GM18517 (cell line): ENCODE data around the gene GRK3.

Source experiments
- ATAC-seq: cut with Tn5 transposase; IDR thresholded peaks from one replicate; pipeline ENCODE4 v1.9.1; 2021; ENCODE audit warnings: mild to moderate bottlenecking, moderate library complexity; ENCODE audit not compliant: unreplicated experiment

Gene GRK3

DNA sequence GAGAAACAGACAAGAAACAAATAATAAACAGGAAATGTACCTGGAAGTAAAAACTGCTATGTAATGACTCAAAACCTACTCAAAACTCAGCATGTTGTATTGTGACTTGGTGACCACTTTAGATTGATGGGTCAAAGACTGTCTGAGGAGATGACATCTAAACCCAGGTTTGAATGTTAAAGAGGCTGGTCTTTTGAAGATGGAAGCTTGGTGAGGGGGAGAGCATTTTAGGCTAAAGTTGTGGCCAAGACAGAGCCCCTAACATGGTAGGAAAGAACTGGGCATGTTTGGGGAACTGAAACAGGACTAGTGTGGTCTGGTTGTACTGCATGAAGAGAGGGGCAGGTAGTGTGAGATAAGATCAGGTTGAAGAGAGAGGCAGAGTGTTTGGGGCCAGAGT, 92.2 kb downstream of the GRK3 start:
- ATAC-seq, result peak; percentile 76

DNA sequence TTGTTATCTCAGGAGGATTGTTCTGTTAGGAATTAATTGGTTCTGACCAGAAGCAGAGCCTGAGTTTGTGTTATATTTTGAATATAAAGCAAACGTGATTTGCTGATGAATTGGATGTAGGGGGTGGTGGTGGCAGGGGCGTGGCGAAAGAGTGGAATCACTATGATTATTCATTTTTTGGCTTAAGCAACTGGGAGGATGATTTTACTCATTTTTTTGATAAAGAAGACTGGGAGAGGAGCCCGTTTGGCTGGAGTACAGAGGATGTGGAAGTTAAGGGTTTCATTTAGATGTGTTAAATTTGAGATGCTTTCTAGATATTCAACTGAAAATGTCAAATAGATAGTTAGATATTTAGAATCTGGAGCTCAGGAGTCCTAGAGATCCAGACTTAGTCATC, 94.2 kb downstream of the GRK3 start:
- no peak for ATAC-seq

DNA sequence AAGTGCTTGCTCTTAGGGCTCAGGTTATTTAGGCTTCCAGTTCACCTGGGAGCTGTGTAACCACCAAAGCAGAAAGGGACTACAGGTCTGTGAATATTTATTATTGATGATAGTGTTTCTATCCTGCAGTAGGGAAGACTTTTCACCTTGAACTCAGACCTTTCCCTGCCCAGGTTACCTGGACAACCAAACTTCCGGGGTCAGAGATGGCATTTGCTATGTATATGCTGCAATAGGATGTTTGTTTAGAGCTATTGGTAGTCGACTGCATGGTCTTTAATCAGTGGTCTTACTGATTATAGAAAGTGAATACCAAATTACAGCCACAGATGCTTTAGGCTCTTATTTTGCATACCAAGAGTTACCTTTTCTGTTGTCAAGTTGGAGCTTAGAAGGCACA, 94.9 kb downstream of the GRK3 start:
- no peak for ATAC-seq

DNA sequence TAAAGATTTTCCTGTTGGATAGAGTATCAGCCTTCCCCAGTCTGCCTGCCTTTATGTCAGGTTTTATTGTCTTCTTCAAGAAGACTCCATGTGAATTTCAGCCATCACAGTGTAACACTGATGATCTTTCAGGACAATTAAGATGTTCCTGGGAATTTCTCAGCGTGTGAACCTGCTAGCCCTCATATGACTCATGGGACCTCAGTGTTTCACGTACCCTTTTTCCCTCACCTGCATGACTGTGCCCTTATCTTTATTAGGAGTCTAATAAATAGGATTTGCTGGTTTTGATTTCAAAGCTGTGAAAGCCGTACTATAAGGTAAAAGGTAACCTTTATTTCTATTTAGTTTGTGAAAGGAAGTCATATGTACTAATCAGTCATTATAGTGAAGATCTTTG, 95.9 kb downstream of the GRK3 start:
- ATAC-seq, result no peak

DNA sequence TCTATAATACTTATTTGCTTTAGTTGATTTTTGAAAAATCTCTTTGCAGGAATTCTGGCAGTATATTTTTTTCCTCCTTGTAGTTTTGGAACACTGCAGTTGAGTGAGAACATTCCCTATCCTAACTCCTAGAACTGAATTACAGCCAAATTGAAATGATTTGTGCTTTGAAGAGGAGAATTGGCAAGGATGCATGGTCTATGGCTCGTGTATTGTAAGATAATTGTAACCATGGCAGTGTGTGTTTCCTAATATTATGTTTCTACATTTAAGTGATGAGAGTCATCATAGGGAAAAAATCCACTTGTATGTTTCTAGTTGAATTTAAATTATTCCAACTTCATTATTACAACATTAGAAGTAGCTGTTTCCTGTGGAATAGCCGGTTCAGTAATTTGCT, 96.6 kb downstream of the GRK3 start:
- no peak for ATAC-seq

DNA sequence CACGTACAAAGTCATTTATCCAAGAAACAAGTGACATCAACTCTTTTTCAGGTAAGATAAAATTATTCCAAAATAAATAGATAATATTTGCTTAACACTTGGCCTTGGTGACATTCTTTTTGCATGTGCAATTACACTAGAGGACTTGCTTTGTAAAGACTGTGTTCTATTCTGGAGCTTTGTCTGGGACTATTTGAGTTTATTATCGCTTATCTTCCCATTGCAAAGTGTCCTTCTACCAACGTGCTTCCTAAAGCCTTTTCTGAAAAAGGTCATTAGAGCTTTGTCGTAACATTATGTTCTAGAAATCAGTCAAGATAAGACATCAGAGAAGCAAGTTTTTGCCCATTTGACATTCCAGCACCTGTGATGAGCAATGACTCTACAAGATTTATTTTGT, 99.2 kb downstream of the GRK3 start:
- ATAC-seq, result no peak

DNA sequence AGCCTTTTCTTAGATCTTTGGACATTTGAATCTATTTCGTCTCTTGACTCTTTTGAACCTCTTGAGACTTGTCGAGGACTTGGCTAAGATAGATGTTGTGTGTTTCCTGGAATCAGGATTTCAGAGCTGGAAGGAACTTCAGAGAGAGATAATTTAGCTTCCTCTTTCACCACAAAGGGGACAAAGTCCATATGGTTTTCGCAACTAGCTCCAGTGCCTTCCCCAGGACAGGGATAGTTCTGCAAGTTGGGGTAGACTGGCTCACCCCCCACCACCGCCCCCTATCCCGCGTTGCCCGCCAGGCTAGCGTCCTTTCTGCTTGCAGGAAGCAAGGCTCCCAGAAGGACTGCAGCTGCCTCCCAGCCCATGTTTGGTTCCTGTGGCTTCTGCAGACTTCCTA, 101.8 kb downstream of the GRK3 start:
- ATAC-seq, result no peak

DNA sequence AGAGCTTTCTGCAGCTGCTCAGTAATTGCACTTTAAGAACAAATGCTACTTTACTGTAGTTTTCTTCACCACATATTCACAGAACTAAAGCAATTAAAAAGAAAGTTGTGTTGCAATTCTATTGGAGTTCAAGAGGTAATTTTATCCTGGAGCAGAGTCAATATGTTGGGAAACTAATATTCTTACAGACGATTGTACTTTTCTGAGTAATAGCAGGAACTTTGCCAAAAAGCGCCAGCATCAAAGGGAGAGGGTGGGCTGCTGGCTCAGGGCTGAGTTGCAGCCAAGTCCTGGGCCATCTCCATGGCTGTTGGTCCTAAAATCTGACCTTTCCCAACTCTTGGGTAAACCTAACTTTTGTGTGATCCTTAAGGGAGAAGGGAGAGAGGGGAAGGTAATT, 104.0 kb downstream of the GRK3 start:
- ATAC-seq, result no peak

DNA sequence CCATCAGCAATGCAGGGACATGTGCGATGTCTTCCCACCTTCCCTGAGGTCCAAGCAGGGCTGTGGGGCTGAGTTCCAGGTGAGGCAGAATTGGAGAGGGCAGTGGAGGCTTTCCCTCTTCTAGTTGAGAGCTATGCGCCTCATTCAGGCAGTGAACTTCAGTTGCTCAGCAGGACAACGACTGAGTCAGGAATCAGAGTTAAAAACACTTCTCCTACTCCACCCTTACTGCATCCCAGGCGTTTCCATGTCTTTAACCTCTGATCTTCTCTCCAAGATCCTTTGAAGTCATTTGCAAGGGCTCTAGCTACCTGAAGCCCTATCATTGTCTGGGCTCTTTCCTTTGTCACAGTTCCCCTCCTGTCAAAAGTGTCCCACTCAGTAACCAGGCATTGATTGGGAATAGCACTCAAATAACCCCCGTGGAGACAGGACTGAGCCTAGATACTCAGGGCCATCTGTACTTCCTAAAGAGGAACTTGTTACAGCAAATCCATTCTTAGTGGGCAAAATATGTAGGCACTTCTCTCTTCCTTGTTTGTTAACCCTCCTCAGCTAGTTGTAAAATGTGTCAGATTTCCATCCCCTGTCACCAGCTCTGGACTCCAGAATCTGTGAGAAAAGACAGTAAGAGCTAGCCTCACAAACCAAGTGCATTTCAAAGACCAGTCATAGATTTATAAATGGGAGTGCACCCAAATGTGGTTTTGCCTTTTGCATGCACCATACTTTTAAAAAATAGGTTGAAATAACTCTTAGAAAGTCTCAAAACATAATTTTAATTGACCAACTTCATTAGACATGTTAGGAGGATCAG, 105.0 kb downstream of the GRK3 start:
- no peak for ATAC-seq

DNA sequence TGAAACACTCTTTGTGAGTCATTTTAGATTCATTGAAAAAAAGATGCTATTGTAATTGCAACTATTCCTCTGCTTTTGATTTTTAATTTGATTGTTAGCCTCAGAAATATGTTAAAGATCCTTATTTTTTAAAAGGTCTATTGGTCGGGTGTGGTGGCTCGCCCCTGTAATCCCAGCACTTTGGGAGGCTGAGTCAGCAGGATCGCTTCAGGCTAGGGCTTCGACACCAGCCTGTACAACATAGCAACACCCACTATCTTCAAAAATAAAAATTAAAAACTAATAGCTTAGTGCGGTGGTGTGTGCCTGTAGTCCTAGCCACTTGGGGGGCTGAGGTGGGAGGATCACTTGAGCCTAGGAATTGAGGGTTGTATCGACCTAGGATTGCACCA, 105.6 kb downstream of the GRK3 start:
- ATAC-seq, result no peak

DNA sequence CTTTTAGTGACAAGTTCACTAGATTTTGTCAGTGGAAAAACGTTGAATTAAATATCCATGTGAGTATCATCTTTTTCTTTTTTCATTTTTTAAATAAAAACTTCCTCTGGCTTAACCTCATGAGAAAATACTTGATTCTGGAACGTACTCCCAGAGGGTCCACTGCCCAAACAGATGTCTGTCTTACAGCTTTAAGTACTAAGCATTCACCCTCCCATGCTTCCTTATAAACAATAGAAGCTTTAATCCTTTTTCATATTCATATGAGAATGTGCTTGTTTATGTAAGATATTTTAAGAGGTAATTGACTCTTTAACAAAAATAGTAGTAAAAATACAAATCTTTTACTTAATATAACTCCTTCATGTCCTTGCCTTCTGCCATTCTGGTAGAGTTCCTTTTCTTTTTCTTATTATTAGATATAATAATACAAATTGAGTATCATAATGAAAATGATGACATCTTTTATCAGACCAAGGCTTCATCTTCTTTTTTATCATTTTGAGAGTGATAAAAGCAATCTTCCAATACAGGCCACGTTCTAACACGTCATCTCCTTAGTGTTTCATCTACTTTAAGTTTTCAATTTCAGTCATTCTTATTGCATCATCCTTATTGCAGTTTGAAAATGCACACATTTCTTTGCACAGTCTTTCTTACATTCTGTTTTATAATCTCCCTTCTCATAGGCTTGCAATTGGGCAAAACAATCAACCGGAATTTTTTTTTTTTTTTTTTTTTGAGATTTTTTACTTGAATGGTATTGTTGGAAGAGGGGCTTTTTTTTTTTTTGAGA, 108.0 kb downstream of the GRK3 start:
- no peak for ATAC-seq

DNA sequence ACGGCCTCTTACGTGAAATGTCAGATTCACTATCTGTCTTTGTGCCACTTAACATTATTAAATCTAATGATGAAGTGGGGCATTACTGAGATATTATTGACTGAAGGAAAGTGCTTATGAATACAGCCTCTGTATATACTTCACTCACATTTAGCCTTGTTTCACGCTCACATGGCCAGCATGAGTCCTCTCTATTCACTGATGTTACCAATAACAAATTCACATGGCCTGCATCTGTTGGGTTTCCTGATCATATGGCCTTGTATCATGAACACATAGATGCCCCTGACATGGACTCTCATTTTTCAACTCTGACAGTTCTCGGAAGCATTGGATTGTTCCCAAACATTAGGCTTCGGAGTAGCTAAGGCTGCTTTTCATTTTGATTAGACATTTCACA, 109.2 kb downstream of the GRK3 start:
- ATAC-seq, result no peak

DNA sequence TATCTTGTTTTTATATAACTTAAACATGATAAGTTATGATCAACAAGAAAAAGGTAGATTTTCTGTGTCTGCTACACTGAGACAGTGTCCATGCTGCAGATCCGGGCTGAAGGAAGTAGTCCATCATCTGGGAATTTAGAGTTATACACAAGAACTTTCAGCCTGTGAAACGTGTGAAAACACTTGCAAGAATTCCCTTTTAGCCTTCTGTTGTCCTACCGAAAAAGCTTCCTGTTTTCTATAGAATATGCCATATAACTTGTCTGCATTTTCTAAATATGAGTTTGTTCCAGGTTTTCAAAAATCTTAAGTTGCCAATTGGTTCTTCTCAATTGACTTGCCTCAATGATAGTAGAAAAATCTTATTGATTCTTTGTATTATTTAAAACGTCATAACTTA, 113.2 kb downstream of the GRK3 start:
- ATAC-seq, result no peak

DNA sequence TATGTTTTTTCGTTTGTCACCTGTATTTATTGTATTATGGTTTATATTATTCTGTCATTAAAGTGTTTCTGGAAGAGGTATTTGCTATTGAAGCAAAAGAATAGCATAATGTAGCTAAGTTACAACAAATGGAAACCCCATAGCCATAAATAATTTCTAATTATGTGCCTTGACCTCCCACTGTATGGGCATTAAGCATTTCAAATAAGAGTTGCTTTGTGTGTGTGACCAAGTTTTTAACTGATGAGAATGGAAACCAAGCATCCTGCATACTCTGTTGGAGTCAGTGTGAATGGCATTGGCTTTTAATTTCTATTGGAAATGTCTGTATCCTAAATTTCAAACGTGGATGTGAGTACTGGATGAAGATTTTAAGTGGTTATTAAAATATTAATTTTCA, 115.6 kb downstream of the GRK3 start:
- ATAC-seq, result no peak

DNA sequence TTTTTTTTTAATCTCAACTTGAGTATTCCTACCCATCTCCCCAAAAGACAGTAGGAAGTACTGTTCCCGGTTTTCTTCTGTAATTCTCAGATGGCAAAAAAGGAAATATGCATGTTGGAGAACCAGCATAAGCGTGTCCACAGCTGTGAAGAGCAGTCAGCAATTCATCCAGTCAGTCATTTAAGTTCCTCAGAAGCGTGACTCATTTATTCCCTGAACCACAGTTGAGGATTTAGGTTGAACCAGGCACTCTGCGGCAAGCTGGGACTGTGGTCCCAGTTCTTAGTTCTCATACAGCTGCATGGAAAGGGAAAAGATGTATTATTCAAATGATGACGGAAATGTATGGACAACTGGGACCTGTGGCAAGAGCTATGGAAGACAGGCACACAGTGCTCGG, 116.5 kb downstream of the GRK3 start:
- no peak for ATAC-seq

DNA sequence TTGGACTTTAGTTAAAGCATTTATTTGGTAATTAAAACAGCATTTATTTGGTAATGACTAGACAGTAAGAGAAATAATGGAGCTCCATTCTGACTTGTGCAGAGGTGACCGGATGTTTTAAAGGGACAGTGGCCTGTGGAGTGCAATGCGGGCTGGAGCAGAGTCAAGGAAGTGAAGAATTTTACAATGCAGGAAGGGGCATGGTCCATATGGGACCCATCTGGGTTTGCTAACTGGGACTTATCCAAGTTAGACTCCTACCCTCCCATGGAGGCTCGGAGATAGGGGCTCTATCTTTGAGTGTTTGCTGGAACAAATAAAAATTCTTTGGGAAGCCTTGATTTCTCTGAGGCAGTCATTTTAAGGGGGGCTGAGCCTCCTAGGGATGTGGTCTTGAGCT, 117.6 kb downstream of the GRK3 start:
- no peak for ATAC-seq

DNA sequence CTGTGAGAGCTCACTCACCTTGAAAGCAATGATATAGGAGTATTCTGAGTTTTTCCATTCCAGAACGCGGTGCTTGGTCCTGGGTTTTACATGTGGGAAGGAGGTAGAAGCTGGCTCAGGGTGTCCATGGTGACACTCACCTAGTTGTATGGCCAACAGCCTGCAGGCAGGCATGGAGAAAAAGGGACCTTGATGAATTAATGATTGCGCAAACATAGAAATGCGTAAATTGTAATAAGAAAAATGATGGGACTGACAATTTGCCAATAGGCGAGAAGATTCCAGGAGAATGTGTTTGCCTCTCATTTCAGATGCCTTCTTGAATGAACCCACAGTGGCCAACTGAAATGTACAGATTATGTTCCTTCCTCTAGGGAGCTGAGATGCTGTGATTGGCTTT, 124.2 kb downstream of the GRK3 start:
- no peak for ATAC-seq

DNA sequence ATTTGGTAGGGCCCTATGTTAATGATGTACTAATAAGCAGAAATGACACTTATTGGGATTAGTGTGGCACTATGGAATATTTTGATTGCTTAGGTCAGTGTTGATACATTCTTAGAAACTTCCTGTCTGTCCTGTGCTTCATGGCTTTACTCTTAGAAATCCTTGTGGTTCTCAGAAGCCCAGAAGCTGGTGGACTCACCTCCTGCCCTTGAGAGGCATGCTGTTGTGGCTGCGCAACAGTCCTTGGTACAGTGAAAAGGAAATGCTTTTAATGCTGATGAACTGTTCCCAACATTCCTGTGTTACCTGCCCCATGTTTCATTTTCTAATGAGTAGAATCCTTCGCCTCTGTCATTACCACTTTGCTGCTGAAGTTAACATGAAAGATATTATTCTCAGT, 125.2 kb downstream of the GRK3 start:
- ATAC-seq, result no peak

DNA sequence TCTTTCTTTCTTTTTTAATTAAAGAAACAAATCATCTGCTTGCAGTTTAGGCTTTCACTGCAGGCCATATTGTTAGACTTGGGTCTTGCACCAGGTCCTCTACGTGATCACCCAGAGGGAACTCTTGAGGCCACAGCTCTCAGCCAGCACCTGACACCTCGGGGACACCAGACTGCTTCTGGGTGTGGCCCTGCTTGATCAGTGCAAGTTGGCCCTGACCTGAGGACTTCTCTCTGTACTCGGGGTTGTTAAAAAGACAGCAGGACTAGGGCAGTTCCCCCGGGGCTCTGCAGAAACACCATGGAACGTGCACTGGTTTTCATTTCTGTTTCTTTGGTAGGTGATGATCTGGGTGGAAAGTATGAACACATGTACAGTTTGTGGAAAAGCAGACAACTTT, 126.3 kb downstream of the GRK3 start:
- ATAC-seq, result no peak

DNA sequence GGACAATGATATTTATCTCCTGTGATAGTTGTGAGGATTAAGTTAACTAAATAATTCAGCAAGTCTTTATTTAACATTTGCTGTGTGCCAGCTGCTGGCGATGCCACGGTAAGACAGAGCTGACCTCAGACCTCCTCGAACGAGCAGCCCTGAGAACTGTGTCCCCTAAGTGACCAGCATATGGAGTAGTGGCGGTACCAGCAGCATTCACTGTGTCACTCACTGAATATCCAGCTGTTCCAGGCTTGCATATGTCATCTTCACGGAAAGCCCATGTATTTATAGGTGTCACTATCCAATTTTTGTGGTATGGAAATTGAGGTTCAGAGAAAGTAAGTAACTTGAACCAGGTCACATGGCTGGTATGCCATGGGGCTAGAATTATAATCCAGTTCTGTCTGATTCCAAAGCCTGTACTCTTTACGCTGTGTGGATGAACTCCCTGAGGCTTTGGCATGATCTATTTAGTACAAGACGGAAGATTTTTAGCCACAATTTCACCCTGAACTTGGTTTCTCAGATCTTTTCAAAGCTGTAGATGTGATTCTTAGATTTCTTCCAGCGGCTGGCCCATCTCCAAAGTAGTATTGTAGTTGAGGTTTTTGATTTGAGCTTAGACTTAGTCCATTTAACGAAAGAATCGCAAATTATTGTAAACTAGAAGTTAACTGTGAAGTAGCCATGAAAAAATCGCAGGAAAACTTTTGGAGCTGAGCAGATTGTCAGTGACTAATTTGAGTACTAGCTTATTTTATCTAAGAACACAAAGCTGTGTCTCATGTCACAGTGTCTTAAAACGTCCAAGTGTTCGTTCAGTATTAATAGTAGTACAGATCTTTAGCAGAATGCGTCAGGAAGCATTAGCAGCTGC, 128.2 kb downstream of the GRK3 start:
- no peak for ATAC-seq

DNA sequence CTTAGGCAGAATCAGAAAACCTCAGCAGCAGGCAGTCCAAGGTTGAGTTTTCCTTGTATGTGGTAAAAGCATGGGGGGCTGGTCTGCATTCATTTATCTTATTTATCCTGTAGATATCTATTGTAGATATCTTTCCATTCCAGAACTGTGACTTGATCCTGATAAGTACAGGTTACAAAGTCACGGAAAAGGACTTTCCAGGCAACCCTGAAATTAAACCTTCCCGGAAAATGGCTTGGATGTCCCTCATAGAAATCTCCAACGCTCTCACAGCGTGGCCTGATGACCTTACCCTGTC, 128.7 kb downstream of the GRK3 start:
- no peak for ATAC-seq
